HCT116 (cell line): Measurements from ENCODE around the gene NDE1. TPM values are rescaled to one million over a fixed set of nuclear protein-coding genes. Genes with fewer than 3 reads are reported as not detected.

Experiments used
- ATAC-seq: fragments of 200-7000 bp; cut with Tn5 transposase; 2 replicates; pipeline ENCODE4 v1.9.1; 2020; ENCODE audit warnings: mild to moderate bottlenecking, moderate library complexity
- BruUV-seq: library from RNA; stranded (reverse); fragments of 400-500 nt; replicated peaks from 2 replicates; lab custom pipeline; 2021; lab: Mats Ljungman, UMichigan
- CTCF ChIA-PET: fragments of 300-600 bp; sonication (Branson Sonifier 250); formaldehyde crosslinking; loops from one replicate; lab custom pipeline; 2021; ENCODE audit warnings: antibody characterized with exemption; lab: Charles Lee
- POLR2A ChIA-PET: fragments of 300-600, 350-600 bp; sonication (Branson Sonifier 250); formaldehyde crosslinking; loops from one replicate; lab custom pipeline; 2021; ENCODE audit warnings: antibody characterized with exemption; lab: Charles Lee
- RAD21 ChIA-PET, 2 experiments: fragments of 300-600 bp; sonication (Branson Sonifier 250); formaldehyde crosslinking; loops; one replicate each; lab custom pipeline; 2023; ENCODE audit warnings: low total read pairs in 2 of 2; ENCODE audit not compliant: uncharacterized antibody in 2 of 2, unreplicated experiment in 2 of 2, low non-redundant PET in 1 of 2; lab: Charles Lee
- DNase-seq: peaks from one replicate; pipeline ENCODE4 v3.0.0-alpha.2; 2010; ENCODE audit warnings: low read depth, low spot score
- H2AFZ ChIP-seq: fragments of 200-600 bp; shearing (Covaris generic), sonication (generic); 2 replicates; pipeline ENCODE4 v1.6.1; 2017; ENCODE audit warnings: low read depth, mixed run types, mixed read lengths, antibody characterized with exemption, low read length; ENCODE audit not compliant: poor library complexity, severe bottlenecking
- H3K27ac ChIP-seq: 2 replicates; pipeline ENCODE4 v1.5.1; 2012; ENCODE audit warnings: low read depth, low read length
- H3K27me3 ChIP-seq: fragments of 200-600 bp; sonication (generic); 2 replicates; pipeline ENCODE4 v1.6.1; 2016; ENCODE audit warnings: mixed run types, low read length, mixed read lengths; ENCODE audit not compliant: insufficient read depth
- H3K36me3 ChIP-seq, 2 experiments: fragments of 200-500 bp in 1 of 2; fragments of 200-600 bp in 1 of 2; sonication (Bioruptor generic) in 1 of 2; sonication (generic) in 1 of 2; 2 replicates each; pipeline versions ENCODE4 v1.5.1 to v1.6.1; 2014 to 2016; ENCODE audit warnings: low read length in 2 of 2, inconsistent platforms in 1 of 2, mixed read lengths in 1 of 2, mixed run types in 1 of 2; ENCODE audit not compliant: insufficient read depth in 2 of 2, control insufficient read depth in 1 of 2
- H3K4me1 ChIP-seq, 2 experiments: fragments of 200-600 bp in 1 of 2; sonication (generic) in 1 of 2; 2 replicates each; pipeline versions ENCODE4 v1.5.1 to v1.6.1; 2012 to 2017; ENCODE audit warnings: low read length in 2 of 2, inconsistent platforms in 1 of 2, mild to moderate bottlenecking in 1 of 2, mixed read lengths in 1 of 2, mixed run types in 1 of 2, moderate library complexity in 1 of 2; ENCODE audit not compliant: insufficient read depth in 2 of 2, control insufficient read depth in 1 of 2
- H3K4me2 ChIP-seq: fragments of 200-600 bp; sonication (generic); 2 replicates; pipeline ENCODE4 v1.6.1; 2017; ENCODE audit warnings: mixed run types, low read length, mixed read lengths
- H3K4me3 ChIP-seq, 2 experiments: fragments of 200-600 bp in 1 of 2; sonication (generic) in 1 of 2; replicated peaks in 1 of 2; 2 replicates each; pipeline ENCODE4 v1.5.1; 2011 to 2016; ENCODE audit warnings: low read length in 2 of 2, control low read depth in 1 of 2, low read depth in 1 of 2, mild to moderate bottlenecking in 1 of 2, mixed read lengths in 1 of 2, mixed run types in 1 of 2
- H3K79me2 ChIP-seq: fragments of 200-600 bp; sonication (generic); 2 replicates; pipeline ENCODE4 v1.6.1; 2017; ENCODE audit warnings: mild to moderate bottlenecking, mixed run types, low read length, moderate library complexity, mixed read lengths; ENCODE audit not compliant: insufficient read depth
- H3K9ac ChIP-seq: fragments of 200-600 bp; sonication (generic); 2 replicates; pipeline ENCODE4 v1.6.1; 2016; ENCODE audit warnings: low read length, mixed read lengths
- H3K9me2 ChIP-seq: fragments of 200-600 bp; sonication (generic), shearing (Covaris generic); 2 replicates; pipeline ENCODE4 v1.6.1; 2017; ENCODE audit warnings: mixed run types, mild to moderate bottlenecking, moderate library complexity; ENCODE audit not compliant: insufficient read depth
- H3K9me3 ChIP-seq, 2 experiments: fragments of 200-500 bp in 1 of 2; fragments of 200-600 bp in 1 of 2; sonication (Bioruptor generic) in 1 of 2; sonication (generic) in 1 of 2; 2 replicates each; pipeline ENCODE4 v1.6.1; 2014 to 2017; ENCODE audit warnings: low read length in 2 of 2, mixed read lengths in 2 of 2, inconsistent platforms in 1 of 2, low read depth in 1 of 2, mild to moderate bottlenecking in 1 of 2, mixed run types in 1 of 2, moderate library complexity in 1 of 2; ENCODE audit not compliant: control insufficient read depth in 1 of 2, insufficient read depth in 1 of 2
- H4K20me1 ChIP-seq: fragments of 200-600 bp; sonication (generic), shearing (Covaris generic); 2 replicates; pipeline ENCODE4 v1.6.1; 2017; ENCODE audit warnings: mixed run types, mild to moderate bottlenecking, moderate library complexity; ENCODE audit not compliant: insufficient read depth
- EZH2 ChIP-seq: fragments of 200-600 bp; sonication (generic); IDR thresholded peaks from 2 replicates; pipeline ENCODE4 v1.6.1; 2017; ENCODE audit warnings: antibody characterized with exemption, mixed run types
- POLR2AphosphoS5 ChIP-seq: IDR thresholded peaks from 2 replicates; pipeline ENCODE4 v1.6.1; 2011; ENCODE audit warnings: mild to moderate bottlenecking, low read depth, low read length, moderate library complexity
- SP1 ChIP-seq: IDR thresholded peaks from 2 replicates; pipeline ENCODE4 v1.6.1; 2012; ENCODE audit warnings: low read depth
- ZNF274 ChIP-seq: fragments of 200-500 bp; sonication (Bioruptor generic); IDR thresholded peaks from 2 replicates; pipeline ENCODE4 v1.6.1; 2014; ENCODE audit warnings: mild to moderate bottlenecking, low read depth, low read length, inconsistent platforms
- intact Hi-C: fragments of 100-400 bp; cut with micrococcal nuclease; formaldehyde crosslinking; loops from 2 replicates; pipeline ENCODE4 v1.10.0; 2022
- total RNA-seq: library from RNA; stranded (reverse); gene quantifications from one replicate; pipeline ENCODE4 v1.2.1, GENCODE V29; 2021; ENCODE audit not compliant: unreplicated experiment
- TF ChIP-seq, protein P1 (sequence below): IDR thresholded peaks from 2 replicates; pipeline ENCODE4 v1.6.1; 2012

NDE1 gene
- total RNA-seq, 1 experiment from 2014 or later: 103 TPM

DNA sequence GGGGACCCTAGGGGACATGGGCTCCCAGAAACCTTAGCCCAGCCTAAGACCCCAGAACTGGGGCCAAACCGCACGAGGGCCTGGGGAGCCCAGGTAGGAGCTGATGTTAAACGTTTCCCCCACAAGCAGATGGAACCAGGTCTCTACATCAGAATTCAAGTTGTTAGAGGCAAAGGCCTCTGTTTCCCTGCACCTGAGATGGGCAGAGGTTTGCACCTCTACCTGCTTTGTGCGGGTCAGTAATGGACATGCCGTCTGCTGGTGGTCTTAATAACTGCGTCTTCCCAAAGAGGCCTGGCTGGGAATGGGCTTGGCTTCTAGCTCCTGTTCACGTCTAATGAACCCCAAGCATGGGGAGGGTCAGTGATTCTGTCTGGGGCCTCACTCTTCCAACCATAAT, 79.1 kb downstream of the NDE1 start:
- H3K4me3 ChIP-seq: no peak overlapping the region
- TF ChIP-seq POLR2AphosphoS5 (0 out of 2 replicates have a peak, but pooled peaks have one; percentile 34), SP1 (no peak)
- TF ChIP-seq, protein P1, sequence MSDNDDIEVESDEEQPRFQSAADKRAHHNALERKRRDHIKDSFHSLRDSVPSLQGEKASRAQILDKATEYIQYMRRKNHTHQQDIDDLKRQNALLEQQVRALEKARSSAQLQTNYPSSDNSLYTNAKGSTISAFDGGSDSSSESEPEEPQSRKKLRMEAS: no peak
- TF ChIP-seq, all 23 proteins: peak for 1
- no peak overlapping the region for H3K4me2 ChIP-seq
- H2AFZ ChIP-seq: no peak overlapping the region
- no peaks in the 10 kb centered on the region for H4K20me1 ChIP-seq
- intact Hi-C loops: no loop called here
- RAD21 ChIA-PET: interaction anchor here in 1 of 2 experiments (0.6 kb wide), 1 partner anchor 22 kb away, joined by 3 read pairs; no protein-coding TSS in a partner anchor
- no peaks in the 10 kb centered on the region for H3K79me2 ChIP-seq
- no peaks in the 10 kb centered on the region for H3K4me1 ChIP-seq
- CTCF ChIA-PET: no interaction called here
- H3K27ac ChIP-seq: no peak overlapping the region
- H3K27me3 ChIP-seq: no peaks in the 10 kb centered on the region
- H3K9ac ChIP-seq: no peak overlapping the region
- H3K36me3 ChIP-seq: peaks cover 0 to 10% of the 10 kb centered on the region in 2 experiments; a peak in 3 of 4 replicates
- no peaks in the 10 kb centered on the region for H3K9me3 ChIP-seq
- no peak for DNase-seq
- no peak for ATAC-seq
- POLR2A ChIA-PET: no interaction called here
- H3K9me2 ChIP-seq: no peaks in the 10 kb centered on the region
- BruUV-seq: no TSS peak

DNA sequence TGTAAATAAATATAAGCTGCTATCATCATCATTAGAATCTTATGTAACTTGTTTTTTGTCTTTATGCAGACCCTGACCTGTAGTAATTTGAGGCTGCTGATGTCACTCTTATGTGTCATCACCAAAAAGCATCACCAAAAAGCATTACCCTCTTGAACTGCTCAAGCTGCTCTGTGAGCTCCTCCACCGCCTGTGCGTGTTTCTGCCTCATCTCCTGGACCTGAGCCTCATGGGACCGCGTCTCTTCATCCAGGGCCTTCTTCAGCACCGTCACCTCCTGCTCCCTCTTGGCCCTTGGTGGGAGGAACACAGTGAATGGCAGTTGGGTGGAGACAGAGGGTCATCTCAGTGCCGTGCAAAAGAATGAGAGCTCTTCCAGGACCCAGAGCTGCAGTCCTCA, 82.4 kb downstream of the NDE1 start:
- intact Hi-C loops: no loop called here
- H3K4me2 ChIP-seq: no peak overlapping the region
- TF ChIP-seq EZH2 (no peak), ZNF274 (no peak), POLR2AphosphoS5 (no peak)
- TF ChIP-seq, protein P1: no peak
- TF ChIP-seq, all 23 proteins: peak for 0
- Histone ChIP-seq H4K20me1 (no peaks in the 10 kb centered on the region), H3K79me2 (no peaks in the 10 kb centered on the region), H3K9ac (no peak overlapping the region), H3K27me3 (no peaks in the 10 kb centered on the region), H3K4me3 (no peak overlapping the region), H2AFZ (no peak overlapping the region), H3K9me3 (no peaks in the 10 kb centered on the region), H3K27ac (no peak overlapping the region), H3K36me3 (no peaks in the 10 kb centered on the region), H3K9me2 (no peaks in the 10 kb centered on the region), H3K4me1 (no peaks in the 10 kb centered on the region)
- no peak for DNase-seq
- no TSS peak for BruUV-seq
- ChIA-PET CTCF (no interaction called here), RAD21 (no interaction called here), POLR2A (no interaction called here)
- ATAC-seq: no peak
